Neural progenitor cell (in vitro differentiated cells): ENCODE measurements around the gene ABTB1. TPM values are rescaled to one million over a fixed set of nuclear protein-coding genes. Genes with fewer than 3 reads are reported as not detected.

Experiments used
- DNase-seq: peaks from one replicate; pipeline ENCODE4 v3.0.0-alpha.2; 2016; ENCODE audit warnings: low spot score
- H2AFZ ChIP-seq: fragments of 200-600 bp; sonication (generic); replicated peaks from 2 replicates; pipeline ENCODE4 v1.6.1; 2016; ENCODE audit warnings: antibody characterized with exemption
- H3F3A ChIP-seq: fragments of 200-600 bp; sonication (generic); 2 replicates; pipeline ENCODE4 v1.6.1; 2016; ENCODE audit warnings: antibody characterized with exemption, low read depth
- H3K27ac ChIP-seq: fragments of 200-600 bp; sonication (generic); 2 replicates; pipeline ENCODE4 v1.5.1; 2016; ENCODE audit warnings: mild to moderate bottlenecking
- H3K27me3 ChIP-seq: fragments of 200-600 bp; sonication (generic); 2 replicates; pipeline ENCODE4 v1.6.1; 2016; ENCODE audit warnings: mild to moderate bottlenecking, moderate library complexity
- H3K36me3 ChIP-seq: fragments of 200-600 bp; sonication (generic); 2 replicates; pipeline ENCODE4 v1.5.1; 2016
- H3K4me1 ChIP-seq: fragments of 200-600 bp; sonication (generic); 2 replicates; pipeline ENCODE4 v1.6.1; 2016; ENCODE audit warnings: mixed run types
- H3K4me2 ChIP-seq: fragments of 200-600 bp; sonication (generic); 2 replicates; pipeline ENCODE4 v1.6.1; 2016
- H3K4me3 ChIP-seq: fragments of 200-600 bp; sonication (generic); 2 replicates; pipeline ENCODE4 v1.5.1; 2016
- H3K79me2 ChIP-seq: fragments of 200-600 bp; sonication (generic); 2 replicates; pipeline ENCODE4 v1.6.1; 2016; ENCODE audit warnings: low read depth
- H3K9ac ChIP-seq: fragments of 200-600 bp; sonication (generic); 2 replicates; pipeline ENCODE4 v1.6.1; 2016
- H3K9me3 ChIP-seq: fragments of 200-600 bp; sonication (generic); 2 replicates; pipeline ENCODE4 v1.5.1; 2016; ENCODE audit warnings: low read depth
- H4K20me1 ChIP-seq: fragments of 200-600 bp; sonication (generic); 2 replicates; pipeline ENCODE4 v1.6.1; 2016; ENCODE audit warnings: low read depth
- H3K27ac Mint-ChIP-seq: 3 replicates; pipeline ENCODE4 v1.8.0; 2021; ENCODE audit warnings: mixed read lengths
- H3K27me3 Mint-ChIP-seq: 2 replicates; pipeline ENCODE4 v1.8.0; 2022; ENCODE audit warnings: low read depth, mild to moderate bottlenecking, inconsistent platforms, moderate library complexity, mixed read lengths; ENCODE audit not compliant: insufficient read depth
- H3K36me3 Mint-ChIP-seq: 3 replicates; pipeline ENCODE4 v1.8.0; 2021; ENCODE audit warnings: mixed read lengths
- H3K4me1 Mint-ChIP-seq: 3 replicates; pipeline ENCODE4 v1.8.0; 2021; ENCODE audit warnings: mixed read lengths
- H3K4me3 Mint-ChIP-seq: 3 replicates; pipeline ENCODE4 v1.8.0; 2021; ENCODE audit warnings: mild to moderate bottlenecking, moderate library complexity, mixed read lengths
- H3K9me3 Mint-ChIP-seq: 3 replicates; pipeline ENCODE4 v1.8.0; 2020; ENCODE audit warnings: mixed read lengths
- EZH2 ChIP-seq: fragments of 200-600 bp; sonication (generic); IDR thresholded peaks from 2 replicates; pipeline ENCODE4 v1.6.1; 2017; ENCODE audit warnings: antibody characterized with exemption, mild to moderate bottlenecking, moderate library complexity
- EZH2phosphoT487 ChIP-seq: fragments of 200-600 bp; sonication (generic); IDR thresholded peaks from 2 replicates; pipeline ENCODE4 v1.6.1; 2017; ENCODE audit warnings: antibody characterized with exemption
- total RNA-seq: library from RNA; depleted of rRNA; stranded (reverse); fragments of >200 nt; gene quantifications from 2 replicates; pipeline ENCODE4 v1.2.3, GENCODE V29; 2015; ENCODE audit warnings: low replicate concordance
- TF ChIP-seq, protein P1 (sequence below): fragments of 200-600 bp; sonication (generic); IDR thresholded peaks from 2 replicates; pipeline ENCODE4 v1.5.1; 2017; ENCODE audit warnings: antibody characterized with exemption, mild to moderate bottlenecking

The ABTB1 gene
- total RNA-seq, 1 donor from 2014 or later, result 2.4 TPM

DNA sequence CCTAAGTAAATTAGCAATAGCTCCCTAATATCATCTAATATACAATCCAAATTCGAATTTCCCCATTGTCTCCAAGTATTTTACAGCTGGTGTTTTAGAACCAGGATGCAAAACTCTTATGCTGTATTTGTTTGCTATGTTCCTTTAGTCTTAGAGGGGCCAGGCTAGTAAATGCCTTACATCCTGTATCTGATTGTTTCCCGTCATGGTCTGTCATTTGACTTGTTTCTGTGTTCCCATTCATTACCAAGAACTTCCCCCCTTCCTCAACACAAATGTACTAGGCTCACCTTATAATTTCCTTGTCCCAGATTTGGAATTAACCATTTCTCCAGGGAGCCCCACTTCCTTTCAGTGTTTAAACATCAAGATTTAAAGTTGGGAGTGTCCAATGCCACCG is 54.1 kb downstream of the ABTB1 start:
- Histone ChIP-seq H3K4me1 (peaks cover 18% of the 10 kb centered on the region), H3K27me3 (peaks cover 30% of the 10 kb centered on the region), H3F3A (peaks cover 11% of the 10 kb centered on the region), H3K9me3 (no peaks in the 10 kb centered on the region), H3K4me2 (no peak overlapping the region), H3K79me2 (no peaks in the 10 kb centered on the region), H3K36me3 (no peaks in the 10 kb centered on the region), H4K20me1 (no peaks in the 10 kb centered on the region), H3K4me3 (no peak overlapping the region), H3K9ac (no peak overlapping the region), H2AFZ (no peak overlapping the region), H3K27ac (no peak overlapping the region)
- no peak overlapping the region for H3K27ac Mint-ChIP-seq
- H3K27me3 Mint-ChIP-seq, result peaks cover 11% of the 10 kb centered on the region
- H3K4me1 Mint-ChIP-seq, result peaks cover 28% of the 10 kb centered on the region
- DNase-seq, result no peak
- H3K4me3 Mint-ChIP-seq, result no peak overlapping the region
- H3K9me3 Mint-ChIP-seq, result peaks cover 14% of the 10 kb centered on the region
- no peaks in the 10 kb centered on the region for H3K36me3 Mint-ChIP-seq
- TF ChIP-seq, protein P1, sequence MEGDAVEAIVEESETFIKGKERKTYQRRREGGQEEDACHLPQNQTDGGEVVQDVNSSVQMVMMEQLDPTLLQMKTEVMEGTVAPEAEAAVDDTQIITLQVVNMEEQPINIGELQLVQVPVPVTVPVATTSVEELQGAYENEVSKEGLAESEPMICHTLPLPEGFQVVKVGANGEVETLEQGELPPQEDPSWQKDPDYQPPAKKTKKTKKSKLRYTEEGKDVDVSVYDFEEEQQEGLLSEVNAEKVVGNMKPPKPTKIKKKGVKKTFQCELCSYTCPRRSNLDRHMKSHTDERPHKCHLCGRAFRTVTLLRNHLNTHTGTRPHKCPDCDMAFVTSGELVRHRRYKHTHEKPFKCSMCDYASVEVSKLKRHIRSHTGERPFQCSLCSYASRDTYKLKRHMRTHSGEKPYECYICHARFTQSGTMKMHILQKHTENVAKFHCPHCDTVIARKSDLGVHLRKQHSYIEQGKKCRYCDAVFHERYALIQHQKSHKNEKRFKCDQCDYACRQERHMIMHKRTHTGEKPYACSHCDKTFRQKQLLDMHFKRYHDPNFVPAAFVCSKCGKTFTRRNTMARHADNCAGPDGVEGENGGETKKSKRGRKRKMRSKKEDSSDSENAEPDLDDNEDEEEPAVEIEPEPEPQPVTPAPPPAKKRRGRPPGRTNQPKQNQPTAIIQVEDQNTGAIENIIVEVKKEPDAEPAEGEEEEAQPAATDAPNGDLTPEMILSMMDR, result no peak
- TF ChIP-seq EZH2phosphoT487, result no peak
- TF ChIP-seq EZH2, result no peak

- no peak overlapping the region for H3K4me3 Mint-ChIP-seq
- H2AFZ ChIP-seq, result no peak overlapping the region
- H3K27ac Mint-ChIP-seq, result no peak overlapping the region
Measured at GRCh38 chr3:127728417-127729015, 55.8 kb downstream of the ABTB1 start.

DNA sequence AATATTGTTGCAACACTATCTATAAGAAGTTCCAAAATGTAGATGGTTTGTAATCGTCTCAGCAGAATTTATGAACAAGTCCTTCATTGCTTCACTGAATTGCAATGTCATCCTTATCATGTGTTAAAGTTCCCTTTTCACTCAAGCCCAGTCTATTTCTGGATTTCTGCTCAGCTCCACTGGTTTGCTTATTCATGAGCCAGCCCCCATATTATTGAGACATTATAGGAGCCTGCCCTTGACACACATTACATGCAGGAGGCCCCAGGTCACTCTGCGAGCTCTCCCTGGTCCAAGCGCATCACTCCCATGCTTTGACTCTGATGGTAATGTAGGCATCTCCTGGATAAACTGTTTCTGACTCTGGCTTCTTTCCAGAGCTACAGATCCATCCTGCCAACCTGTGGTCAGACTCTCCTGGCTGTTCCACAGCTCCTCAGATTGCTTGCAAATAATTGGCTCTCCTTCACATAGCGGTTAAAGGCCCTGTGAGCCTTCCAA is 56.9 kb downstream of the ABTB1 start:
- H3K36me3 ChIP-seq, result no peaks in the 10 kb centered on the region
- H3K4me2 ChIP-seq, result no peak overlapping the region
- H3K27me3 Mint-ChIP-seq, result peaks cover 11% of the 10 kb centered on the region
- no peak overlapping the region for H3K27ac ChIP-seq
- H3K27me3 ChIP-seq, result peaks cover 53% of the 10 kb centered on the region
- no peak overlapping the region for H3K27ac Mint-ChIP-seq
- H3K9me3 Mint-ChIP-seq, result peaks cover 11% of the 10 kb centered on the region
- H3K4me3 ChIP-seq, result no peak overlapping the region
- peaks cover 11% of the 10 kb centered on the region for H3F3A ChIP-seq
- peaks cover 19% of the 10 kb centered on the region for H3K4me1 ChIP-seq
- no peak overlapping the region for H3K4me3 Mint-ChIP-seq
- H3K9ac ChIP-seq, result no peak overlapping the region
- no peaks in the 10 kb centered on the region for H3K36me3 Mint-ChIP-seq
- H3K79me2 ChIP-seq, result no peaks in the 10 kb centered on the region
- DNase-seq, result no peak
- H3K9me3 ChIP-seq, result no peaks in the 10 kb centered on the region
- TF ChIP-seq EZH2phosphoT487 (no peak), EZH2 (no peak)
- TF ChIP-seq, protein P1, result no peak
- H3K4me1 Mint-ChIP-seq, result peaks cover 18% of the 10 kb centered on the region
- H4K20me1 ChIP-seq, result no peaks in the 10 kb centered on the region
- no peak overlapping the region for H2AFZ ChIP-seq

More at GRCh38 chr3:127728417-127729015, 55.8 kb downstream of the ABTB1 start:
- no peaks in the 10 kb centered on the region for H4K20me1 ChIP-seq
- H3K36me3 Mint-ChIP-seq, result no peaks in the 10 kb centered on the region
- H3K9me3 Mint-ChIP-seq, result peaks cover 14% of the 10 kb centered on the region
- no peak for DNase-seq
- no peak for TF ChIP-seq EZH2phosphoT487
- TF ChIP-seq, protein P1, result no peak
- TF ChIP-seq EZH2, result no peak
- peaks cover 11% of the 10 kb centered on the region for H3F3A ChIP-seq
- H3K4me3 ChIP-seq, result no peak overlapping the region
- no peak overlapping the region for H3K9ac ChIP-seq
- peaks cover 11% of the 10 kb centered on the region for H3K27me3 Mint-ChIP-seq
- no peaks in the 10 kb centered on the region for H3K79me2 ChIP-seq
- no peak overlapping the region for H3K27ac ChIP-seq
- H3K4me2 ChIP-seq, result no peak overlapping the region
- peaks cover 15% of the 10 kb centered on the region for H3K4me1 ChIP-seq
- no peaks in the 10 kb centered on the region for H3K36me3 ChIP-seq
- no peaks in the 10 kb centered on the region for H3K9me3 ChIP-seq
- peaks cover 21% of the 10 kb centered on the region for H3K4me1 Mint-ChIP-seq
- H3K27me3 ChIP-seq, result peaks cover 44% of the 10 kb centered on the region
